GM12878 (cell line): ENCODE data around the gene RALGDS. TPM values are rescaled to one million over a fixed set of nuclear protein-coding genes. Genes with fewer than 3 reads are reported as not detected.

Experiments
- ATAC-seq: fragments of 200-7000 bp; cut with Tn5 transposase; 3 replicates; pipeline ENCODE4 v1.9.1; 2020; ENCODE audit warnings: mild to moderate bottlenecking, moderate library complexity
- BruUV-seq: library from RNA; stranded (reverse); fragments of 400-500 nt; replicated peaks from 2 replicates; lab custom pipeline; 2021; lab: Mats Ljungman, UMichigan
- CTCF ChIA-PET: fragments of 300-600 bp; sonication (Branson Sonifier 250); formaldehyde crosslinking; extraction: SDS; loops from one replicate; lab custom pipeline; 2021; ENCODE audit warnings: inconsistent platforms; lab: Yijun Ruan, JAX
- POLR2A ChIA-PET: fragments of 350-600 bp; formaldehyde crosslinking; extraction: SDS; loops from one replicate; lab custom pipeline; 2021; ENCODE audit warnings: inconsistent platforms; lab: Charles Lee
- RAD21 ChIA-PET: fragments of 300-600 bp; sonication (Branson Sonifier 250); formaldehyde crosslinking; loops from one replicate; lab custom pipeline; 2023; ENCODE audit warnings: antibody characterized with exemption; ENCODE audit not compliant: unreplicated experiment; lab: Charles Lee
- SMC1A ChIA-PET: fragments of 300-600 bp; sonication (Branson Sonifier 250); formaldehyde crosslinking; loops from one replicate; lab custom pipeline; 2023; ENCODE audit not compliant: unreplicated experiment, uncharacterized antibody; lab: Charles Lee
- DNase-seq: peaks from one replicate; pipeline ENCODE4 v3.0.0-alpha.2; 2011; ENCODE audit warnings: low read depth, low spot score
- FAIRE-seq: peaks from 3 replicates; lab custom pipeline; 2011; peaks lifted over from hg19 to GRCh38; lab: Jason Lieb, UNC
- H2AFZ ChIP-seq: 2 replicates; pipeline ENCODE4 v1.6.0; 2011; ENCODE audit warnings: low read depth, low read length, control low read depth; ENCODE audit not compliant: control insufficient read depth
- H3K27ac ChIP-seq: 2 replicates; pipeline ENCODE4 v1.5.1; 2011; ENCODE audit warnings: control low read depth; ENCODE audit not compliant: control insufficient read depth, insufficient read depth
- H3K27me3 ChIP-seq, 2 experiments: replicated peaks in 1 of 2; 2 replicates each; pipeline versions ENCODE4 v1.6.0 to v1.6.1; 2011; ENCODE audit warnings: low read length in 1 of 2; ENCODE audit not compliant: control insufficient read depth in 2 of 2, insufficient read depth in 2 of 2
- H3K36me3 ChIP-seq, 2 experiments: 2 replicates each; pipeline ENCODE4 v1.5.1; 2011; ENCODE audit warnings: low read length in 1 of 2; ENCODE audit not compliant: control insufficient read depth in 2 of 2, insufficient read depth in 2 of 2
- H3K4me1 ChIP-seq: 2 replicates; pipeline ENCODE4 v1.6.1; 2011; ENCODE audit warnings: mild to moderate bottlenecking, low read length, moderate library complexity, mixed read lengths; ENCODE audit not compliant: control insufficient read depth, insufficient read depth
- H3K4me2 ChIP-seq: 2 replicates; pipeline ENCODE4 v1.6.0; 2011; ENCODE audit warnings: control low read depth; ENCODE audit not compliant: control insufficient read depth, insufficient read depth
- H3K4me3 ChIP-seq: fragments of 200-600 bp; sonication (generic); 2 replicates; pipeline ENCODE4 v1.5.1; 2016
- H3K79me2 ChIP-seq: 2 replicates; pipeline ENCODE4 v1.6.0; 2011; ENCODE audit warnings: low read length; ENCODE audit not compliant: control insufficient read depth, insufficient read depth
- H3K9ac ChIP-seq: 2 replicates; pipeline ENCODE4 v1.8.0; 2011; ENCODE audit warnings: low read length, control low read depth, mixed read lengths; ENCODE audit not compliant: control insufficient read depth, insufficient read depth
- H3K9me3 ChIP-seq: replicated peaks from 3 replicates; pipeline ENCODE4 v1.5.1; 2011; ENCODE audit warnings: mild to moderate bottlenecking, low read length; ENCODE audit not compliant: control insufficient read depth, insufficient read depth
- H4K20me1 ChIP-seq: 2 replicates; pipeline ENCODE4 v1.6.0; 2011; ENCODE audit not compliant: control insufficient read depth, insufficient read depth
- EED ChIP-seq: sonication (generic); IDR thresholded peaks from 2 replicates; pipeline ENCODE4 v1.6.1; 2016; ENCODE audit warnings: antibody characterized with exemption, low read depth
- HSF1 ChIP-seq: fragments of 150-350 bp; IDR thresholded peaks from 2 replicates; pipeline ENCODE4 v1.6.1; 2014; ENCODE audit warnings: mild to moderate bottlenecking, low read depth, low read length
- JUND ChIP-seq: IDR thresholded peaks from 2 replicates; pipeline ENCODE4 v1.6.1; 2012; ENCODE audit warnings: low read depth, mild to moderate bottlenecking, low read length, improper control_type of control experiment, moderate library complexity
- MTA2 ChIP-seq: fragments of 450-650 bp; IDR thresholded peaks from 2 replicates; pipeline ENCODE4 v1.6.1; 2016; ENCODE audit warnings: low read depth, mild to moderate bottlenecking, moderate library complexity
- RCOR1 ChIP-seq: conservative IDR thresholded peaks from 2 replicates; pipeline ENCODE4 v1.6.1; 2012; ENCODE audit warnings: low read depth, low read length, improper control_type of control experiment
- RUNX3 ChIP-seq: IDR thresholded peaks from 2 replicates; pipeline ENCODE4 v1.6.1; 2012; ENCODE audit warnings: low read length, inconsistent platforms
- ZSCAN29 ChIP-seq: fragments of 450-650 bp; IDR thresholded peaks from 2 replicates; pipeline ENCODE4 v1.6.1; 2017; ENCODE audit warnings: mild to moderate bottlenecking, moderate library complexity
- WGBS: methylation state at CpG from one replicate; pipeline ENCODE4 v1.1.6; 2016; ENCODE audit warnings: low lambda C conversion rate; ENCODE audit not compliant: insufficient replicate concordance, insufficient coverage; ENCODE audit errors: missing lambda C conversion rate; 5-methylcytosine and 5-hydroxymethylcytosine counted together
- in situ Hi-C: fragments of 300-500 bp; cut with MboI; formaldehyde crosslinking; loops from 9 replicates; pipeline ENCODE4 v1.14.3; 2018; ENCODE audit warnings: mixed read lengths
- intact Hi-C: fragments of 100-400 bp; cut with micrococcal nuclease; formaldehyde crosslinking; loops from one replicate; pipeline ENCODE4 v1.14.2; 2022; ENCODE audit not compliant: unreplicated experiment
- polyA plus RNA-seq, 11 experiments: library from polyadenylated mRNA; depleted of rRNA in 4 of 11; unstranded in 6 of 11; stranded (reverse) in 5 of 11; fragments of >200 nt; fragmentation: Nextera tagmentation in 4 of 11; fragmentation: Illumina TruSeq in 1 of 11; extraction: Ambion mirVana in 4 of 11; extraction: Trizol in 1 of 11; gene quantifications; 1 replicate in 1 of 11; 2 replicates in 10 of 11; pipeline versions ENCODE4 v1.2.1 to v1.2.3, GENCODE V29; 2011 to 2016; ENCODE audit warnings: inconsistent platforms in 2 of 11, missing spikeins in 2 of 11, low read depth in 1 of 11
- total RNA-seq, 4 experiments: library from RNA; depleted of rRNA in 3 of 4; stranded (reverse); fragments of >200 nt in 3 of 4; fragmentation: Illumina TruSeq in 1 of 4; extraction: Trizol in 1 of 4; gene quantifications; 2 replicates each; pipeline versions ENCODE4 v1.2.1 to v1.2.3, GENCODE V29; 2013 to 2021

Gene RALGDS
- total and polyA plus RNA-seq, 10 of the 15 experiments (the other 5 are each of a cell fraction or from before 2014, with no cell fraction given), result 1.3 to 48.6 (median 21.2) TPM

GRCh38 chr9:133080161-133080560 is 40.9 kb downstream of the RALGDS start:
- no peak for DNase-seq
- ChIA-PET SMC1A (no interaction called here), CTCF (interaction anchor here (1.3 kb wide), 1 partner anchor 64 kb away, joined by 6 read pairs; no protein-coding TSS in a partner anchor), RAD21 (no interaction called here), POLR2A (interaction anchor here (0.5 to 0.6 kb wide), 2 partner anchors 198 to 240 kb away, joined by 4 to 7 read pairs; no protein-coding TSS in a partner anchor)
- no peak overlapping the region for H3K4me3 ChIP-seq
- H3K27me3 ChIP-seq, result no peaks in the 10 kb centered on the region; a peak in 1 of 4 replicates
- 43% methylated on average over 7 of the region's 7 CpGs for WGBS
- no peaks in the 10 kb centered on the region for H3K36me3 ChIP-seq
- no peak for ATAC-seq
- no peaks in the 10 kb centered on the region for H3K9me3 ChIP-seq
- intact Hi-C loops, result no loop called here
- in situ Hi-C loops, result no loop called here
- no peak overlapping the region for H3K9ac ChIP-seq
- no TSS peak for BruUV-seq
- no peak for FAIRE-seq
- H3K79me2 ChIP-seq, result no peaks in the 10 kb centered on the region
- H3K27ac ChIP-seq, result no peak overlapping the region
- H3K4me1 ChIP-seq, result no peaks in the 10 kb centered on the region
- TF ChIP-seq RUNX3 (no peak), HSF1 (no peak), MTA2 (no peak), JUND (no peak), ZSCAN29 (no peak), EED (no peak), RCOR1 (no peak)
- TF ChIP-seq, all 136 proteins: peak for 0
- no peak overlapping the region for H3K4me2 ChIP-seq
- H4K20me1 ChIP-seq, result no peaks in the 10 kb centered on the region
- H2AFZ ChIP-seq, result no peak overlapping the region
